ENCODE results near the gene ARHGAP32. TPM values are rescaled to one million over a fixed set of nuclear protein-coding genes. Genes with fewer than 3 reads are reported as not detected.

ARHGAP32 gene
- total RNA-seq, 2 experiments from 2014 or later = not detected

DNA sequence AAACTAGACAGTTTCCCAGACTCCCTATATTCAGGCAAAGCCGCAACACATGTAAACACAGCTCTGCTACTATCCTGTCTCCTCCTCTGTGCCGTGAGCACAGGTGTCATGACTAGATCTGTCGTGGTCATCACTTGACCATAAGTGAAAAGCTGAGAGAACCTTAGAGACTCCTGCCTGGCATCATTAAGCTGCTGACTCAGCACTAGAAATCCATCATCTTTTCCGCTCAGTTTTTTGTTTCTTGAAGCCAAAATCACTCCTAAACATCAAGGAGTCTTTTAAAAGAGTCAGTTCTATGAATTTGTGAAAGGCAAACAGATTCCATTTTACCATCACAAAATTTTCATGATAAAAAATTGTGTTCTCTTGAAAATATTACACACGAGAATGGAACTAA, 147.0 kb downstream of the ARHGAP32 start:
- Histone ChIP-seq H3K27ac (ENCODE audit: low read depth, low read length, poor library complexity, severe bottlenecking) (no peak overlapping the region), H3K4me2 (ENCODE audit: low read length) (no peak overlapping the region), H2AFZ (ENCODE audit: low read length) (no peak overlapping the region), H3K9me2 (ENCODE audit: insufficient read depth, low read length) (no peaks in the 10 kb centered on the region), H3K36me3 (ENCODE audit: insufficient read depth, low read length) (no peaks in the 10 kb centered on the region), H3K79me2 (ENCODE audit: insufficient read depth, low read depth, low read length) (no peaks in the 10 kb centered on the region), H3K4me3 (ENCODE audit: low read depth, low read length, poor library complexity, severe bottlenecking) (no peak overlapping the region), H3K4me1 (ENCODE audit: insufficient read depth, low read length, poor library complexity, severe bottlenecking) (no peaks in the 10 kb centered on the region), H4K20me1 (ENCODE audit: insufficient read depth, low read length) (no peaks in the 10 kb centered on the region), H3K9me3 (ENCODE audit: low read length) (no peaks in the 10 kb centered on the region)
- TF ChIP-seq CTCF (conservative IDR thresholded peaks at IDR 0.05; ENCODE audit: low read length) = no peak
- TF ChIP-seq EZH2phosphoT487 (IDR thresholded peaks at IDR 0.05; ENCODE audit: borderline replicate concordance, low read depth, low read length) = no peak
- no peak for DNase-seq (ENCODE audit: low spot score)
- no TSS peak for BruUV-seq (replicated peaks)
- ChIA-PET POLR2A (interaction anchor here (0.5 kb wide), 1 partner anchor 62 kb away, joined by 4 read pairs; no protein-coding TSS in a partner anchor), CTCF (ENCODE audit: unreplicated experiment) (no interaction called here)
- intact Hi-C loops (cut with micrococcal nuclease; ENCODE audit: unreplicated experiment) = no loop called here

DNA sequence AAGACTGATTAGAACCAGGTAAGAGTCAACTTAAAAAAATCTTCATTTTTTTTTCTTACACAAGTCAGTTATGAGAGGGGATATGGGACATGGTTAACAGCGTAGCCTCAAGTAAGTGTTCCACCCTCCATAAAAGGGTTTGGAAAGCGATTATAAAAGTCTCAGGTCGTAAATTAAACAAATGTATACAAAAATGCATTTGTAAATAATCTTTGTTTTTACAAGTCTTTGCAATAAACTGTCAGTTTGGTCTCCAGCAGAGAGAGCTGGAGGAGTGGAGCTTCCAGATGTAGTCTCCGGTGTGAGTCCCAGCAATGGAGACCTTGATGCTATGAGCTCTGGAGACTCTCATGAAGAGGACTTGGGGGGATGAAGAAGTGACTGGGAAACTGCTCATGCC, 149.6 kb downstream of the ARHGAP32 start:
- DNase-seq (ENCODE audit: low spot score) = no peak
- Histone ChIP-seq H3K9me2 (ENCODE audit: insufficient read depth, low read length) (no peaks in the 10 kb centered on the region), H3K9me3 (ENCODE audit: low read length) (no peaks in the 10 kb centered on the region), H3K27ac (ENCODE audit: low read depth, low read length, poor library complexity, severe bottlenecking) (no peak overlapping the region), H3K4me3 (ENCODE audit: low read depth, low read length, poor library complexity, severe bottlenecking) (no peak overlapping the region), H4K20me1 (ENCODE audit: insufficient read depth, low read length) (no peaks in the 10 kb centered on the region), H3K36me3 (ENCODE audit: insufficient read depth, low read length) (no peaks in the 10 kb centered on the region), H3K4me2 (ENCODE audit: low read length) (no peak overlapping the region), H3K79me2 (ENCODE audit: insufficient read depth, low read depth, low read length) (no peaks in the 10 kb centered on the region), H3K4me1 (ENCODE audit: insufficient read depth, low read length, poor library complexity, severe bottlenecking) (no peaks in the 10 kb centered on the region), H2AFZ (ENCODE audit: low read length) (no peak overlapping the region)
- POLR2A ChIA-PET = interaction anchor here (0.7 kb wide), 2 partner anchors 107 to 1893 kb away, joined by 5 to 6 read pairs; no protein-coding TSS in a partner anchor
- TF ChIP-seq EZH2phosphoT487 (IDR thresholded peaks at IDR 0.05; ENCODE audit: borderline replicate concordance, low read depth, low read length) (no peak), CTCF (conservative IDR thresholded peaks at IDR 0.05; ENCODE audit: low read length) (no peak)
- intact Hi-C loops (cut with micrococcal nuclease; ENCODE audit: unreplicated experiment) = no loop called here
- BruUV-seq (replicated peaks) = no TSS peak
- CTCF ChIA-PET (ENCODE audit: unreplicated experiment) = no interaction called here

- Histone ChIP-seq H3K4me1 (ENCODE audit: insufficient read depth, low read length, poor library complexity, severe bottlenecking) (no peaks in the 10 kb centered on the region), H3K36me3 (ENCODE audit: insufficient read depth, low read length) (no peaks in the 10 kb centered on the region), H3K4me2 (ENCODE audit: low read length) (no peak overlapping the region), H4K20me1 (ENCODE audit: insufficient read depth, low read length) (no peaks in the 10 kb centered on the region), H3K79me2 (ENCODE audit: insufficient read depth, low read depth, low read length) (no peaks in the 10 kb centered on the region), H3K4me3 (ENCODE audit: low read depth, low read length, poor library complexity, severe bottlenecking) (no peak overlapping the region), H3K27ac (ENCODE audit: low read depth, low read length, poor library complexity, severe bottlenecking) (no peak overlapping the region), H2AFZ (ENCODE audit: low read length) (no peak overlapping the region), H3K9me2 (ENCODE audit: insufficient read depth, low read length) (no peaks in the 10 kb centered on the region), H3K9me3 (ENCODE audit: low read length) (no peaks in the 10 kb centered on the region)
- no peak for TF ChIP-seq EZH2phosphoT487 (IDR thresholded peaks at IDR 0.05; ENCODE audit: borderline replicate concordance, low read depth, low read length)
- ChIA-PET CTCF (ENCODE audit: unreplicated experiment) (no interaction called here), POLR2A (no interaction called here)
- DNase-seq (ENCODE audit: low spot score) = no peak
- BruUV-seq (replicated peaks) = no TSS peak
- intact Hi-C loops (cut with micrococcal nuclease; ENCODE audit: unreplicated experiment) = no loop called here
These were observed 150.5 kb downstream of the ARHGAP32 start for GRCh38 chr11:129041611-129042018.
